ENCODE results near the gene KLHL36.

KLHL36 gene

DNA sequence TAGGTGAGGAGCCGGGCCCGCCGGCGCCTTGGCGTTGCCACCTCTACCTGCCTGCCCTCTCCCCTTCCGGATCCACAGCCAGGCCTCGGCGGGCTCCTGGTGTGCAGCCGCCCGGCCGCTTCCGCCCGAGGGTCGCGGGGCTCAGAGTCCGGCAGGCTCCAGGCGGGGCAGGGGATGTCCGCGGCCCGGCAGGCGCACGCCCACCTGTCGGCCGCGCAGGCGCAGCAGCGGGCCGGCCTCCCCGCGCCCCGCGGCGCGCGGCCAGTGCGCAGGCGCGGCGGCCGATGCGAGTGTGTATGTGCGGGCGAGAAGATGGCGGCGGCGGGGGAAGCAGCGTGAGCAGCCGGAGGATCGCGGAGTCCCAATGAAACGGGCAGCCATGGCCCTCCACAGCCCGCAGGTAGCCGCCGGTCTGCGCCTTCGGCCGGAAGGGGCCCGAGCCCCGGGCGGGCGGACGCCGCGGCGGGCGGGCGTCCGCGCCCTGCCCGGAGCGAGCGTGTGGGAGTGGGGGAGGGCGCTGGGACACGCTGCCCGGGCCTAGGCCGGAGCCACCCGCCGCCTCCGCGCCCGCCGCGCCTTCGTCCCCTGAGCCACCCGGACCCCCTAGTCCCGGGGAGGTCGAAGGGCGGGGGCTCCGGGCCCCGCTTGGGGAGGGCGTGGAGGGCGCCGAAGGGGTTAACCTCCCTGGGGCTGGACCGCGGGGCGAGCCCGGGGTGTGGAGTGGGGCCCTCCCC is 51.6 kb downstream of the KLHL36 start, which contains the start of gene USP10:
Gene USP10 (plus strand): TSS at position 289 of the 734 bp plus-strand sequence. CDS start 91 bp downstream, at position 380.
- DNase-seq = peak; percentile 83

- DNase-seq = peak; percentile 26
Measured at GRCh38 chr16:84700446-84701300, 52.4 kb downstream of the KLHL36 start.

DNA sequence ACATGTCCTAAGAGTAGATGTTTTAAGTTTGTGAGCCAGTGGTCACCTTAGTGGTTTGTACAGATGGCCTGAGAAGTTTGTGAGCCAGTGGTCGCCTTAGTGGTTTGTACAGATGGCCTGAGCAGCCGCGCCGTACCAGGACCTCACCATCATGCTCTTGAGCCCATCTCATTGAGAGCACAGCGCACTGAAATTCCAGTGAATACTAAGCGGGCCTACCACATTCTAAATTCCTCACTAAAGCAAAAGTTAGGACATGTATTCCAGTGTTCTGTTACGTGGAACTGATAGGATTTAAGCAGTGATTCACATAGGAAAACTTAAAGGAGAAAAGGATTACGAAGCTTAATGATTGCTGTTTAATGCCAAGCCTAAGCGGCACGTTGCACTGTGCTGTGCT is 55.4 kb downstream of the KLHL36 start:
- no peak for DNase-seq

- no peak for DNase-seq
Measured at GRCh38 chr16:84704253-84704652, 55.9 kb downstream of the KLHL36 start.

DNA sequence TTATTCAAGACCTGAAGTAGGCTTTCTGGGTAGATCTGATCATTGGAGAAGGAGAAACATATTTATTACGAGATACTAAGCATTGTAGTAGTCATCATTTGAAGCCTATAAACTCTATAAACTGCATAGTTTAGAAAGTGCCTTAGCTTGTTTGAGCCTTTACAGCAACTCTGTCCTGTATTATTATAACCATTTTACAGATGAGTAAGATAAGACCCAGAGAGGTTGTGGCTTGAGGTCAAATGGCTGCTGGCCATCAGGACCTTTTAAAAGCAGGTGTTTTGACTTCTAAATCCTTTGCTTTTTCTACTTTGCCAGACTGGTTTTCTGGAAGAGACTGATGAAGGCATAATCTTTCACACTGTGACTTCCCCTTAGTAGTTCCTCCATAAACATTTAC is 58.5 kb downstream of the KLHL36 start:
- no peak for DNase-seq

DNA sequence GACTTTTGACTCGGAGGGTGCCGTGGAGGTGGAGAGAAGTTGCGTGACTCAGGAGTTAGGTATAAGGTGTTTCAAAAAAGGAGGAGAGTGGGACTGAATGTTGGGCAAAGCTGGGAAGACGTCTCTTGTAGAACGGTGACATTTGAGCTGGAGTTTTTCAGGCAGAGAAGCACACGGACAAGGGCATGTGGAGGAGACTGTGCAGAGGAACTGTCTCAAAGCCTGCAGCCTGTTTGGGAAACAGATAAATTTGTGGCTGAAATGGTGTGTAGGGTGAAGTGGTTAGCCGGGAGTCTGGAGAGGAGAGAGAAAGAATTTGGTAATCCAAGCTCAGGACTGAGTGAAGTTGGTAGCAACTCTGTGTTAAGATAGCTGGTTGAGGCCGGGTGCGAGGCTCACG is 61.3 kb downstream of the KLHL36 start:
- no peak for DNase-seq

DNA sequence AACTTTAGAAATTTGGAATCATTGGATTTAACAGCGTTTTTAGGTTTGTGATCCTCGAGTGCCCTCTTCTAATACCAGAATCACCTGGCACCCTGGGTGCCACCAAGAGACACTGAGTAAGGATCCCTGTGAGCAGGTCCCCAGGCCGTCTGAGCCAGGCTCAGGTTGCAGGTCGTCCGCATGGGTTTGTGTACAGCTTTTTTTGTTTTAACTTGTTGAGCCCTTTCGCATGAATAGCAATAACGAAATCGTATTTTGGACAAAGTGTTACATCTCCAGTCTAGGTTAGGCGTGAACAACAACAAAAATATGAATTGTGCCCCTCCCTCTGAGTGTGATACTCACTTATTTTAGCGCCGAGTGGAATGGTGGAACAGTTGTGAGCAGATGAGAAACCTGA is 62.4 kb downstream of the KLHL36 start:
- DNase-seq = no peak

Data from stimulated activated CD4-positive, alpha-beta T cell treated with anti-CD3 and anti-CD28 coated beads, Interleukin-4, amount 100 ng/mL, for 1 hour (primary cell).